AG04449 (cell line): Measurements from ENCODE around the gene TMEM92.
"Not testable (repeated sequence)": the region's sequence is repeated elsewhere in the genome, so short reads cannot be mapped to it uniquely, and the experiment has no call there.

ENCODE experiments used
- CTCF ChIA-PET: fragments of 350-600 bp; formaldehyde crosslinking; extraction: SDS; loops from one replicate; lab custom pipeline; 2021; ENCODE audit warnings: antibody characterized with exemption; lab: Yijun Ruan, JAX
- POLR2A ChIA-PET: fragments of 400-600, 350-600 bp; formaldehyde crosslinking; extraction: SDS; loops from one replicate; lab custom pipeline; 2020; ENCODE audit warnings: antibody characterized with exemption, inconsistent platforms; lab: Yijun Ruan, JAX
- DNase-seq: peaks from one replicate; pipeline ENCODE4 v3.0.0-alpha.2; 2010; ENCODE audit warnings: low read depth, low spot score
- H3K4me3 ChIP-seq: 2 replicates; pipeline ENCODE4 v1.5.1; 2011; ENCODE audit warnings: low read depth, mild to moderate bottlenecking, control low read depth, low read length
- CTCF ChIP-seq: IDR thresholded peaks from one replicate; pipeline ENCODE4 v1.5.1; 2011; ENCODE audit warnings: mild to moderate bottlenecking, moderate library complexity, low read length, control low read depth, inconsistent platforms; ENCODE audit not compliant: insufficient read depth; ENCODE audit errors: missing control alignments

Gene TMEM92

GRCh38 chr17:50295021-50295420 is 20.8 kb downstream of the TMEM92 start:
- no peak for TF ChIP-seq CTCF
- CTCF ChIA-PET = interaction anchor here (1.1 to 17.1 kb wide), 12 partner anchors 10 to 208 kb away, joined by 3 to 455 read pairs (median 74); partner anchors contain the start of genes PDK2, PPP1R9B, SGCA and TMEM92
- POLR2A ChIA-PET = interaction anchor here (1.0 to 2.1 kb wide), 3 partner anchors 86 to 99 kb away, joined by 4 to 9 read pairs (median 8); partner anchors contain the start of gene COL1A1
- no peak for DNase-seq
- no peak overlapping the region for H3K4me3 ChIP-seq

GRCh38 chr17:50297407-50297865 is 23.2 kb downstream of the TMEM92 start:
- ChIA-PET POLR2A (interaction anchor here (0.6 to 1.9 kb wide), 7 partner anchors 96 to 183 kb away, joined by 3 to 8 read pairs (median 6); partner anchors contain the start of gene COL1A1), CTCF (interaction anchor here (0.7 to 17.1 kb wide), 41 partner anchors 9 to 438 kb away, joined by 3 to 455 read pairs (median 6); partner anchors contain the start of genes COL1A1, PDK2, PPP1R9B and SGCA)
- DNase-seq = no peak
- H3K4me3 ChIP-seq = no peak overlapping the region
- peak; percentile 96 for TF ChIP-seq CTCF

- no peak for TF ChIP-seq CTCF
- H3K4me3 ChIP-seq = no peak overlapping the region
- POLR2A ChIA-PET = interaction anchor here (0.6 to 1.9 kb wide), 7 partner anchors 97 to 184 kb away, joined by 3 to 8 read pairs (median 4); partner anchors contain the start of gene COL1A1
- no peak for DNase-seq
- CTCF ChIA-PET = interaction anchor here (0.8 to 17.1 kb wide), 36 partner anchors 9 to 438 kb away, joined by 3 to 455 read pairs (median 7); partner anchors contain the start of genes COL1A1, PDK2, PPP1R9B and SGCA
These were observed 23.8 kb downstream of the TMEM92 start for GRCh38 chr17:50298018-50298417.

GRCh38 chr17:50299776-50300175 is 25.5 kb downstream of the TMEM92 start:
- CTCF ChIA-PET = interaction anchor here (0.6 to 17.1 kb wide), 13 partner anchors 8 to 206 kb away, joined by 3 to 455 read pairs (median 8); partner anchors contain the start of genes PPP1R9B, SGCA and TMEM92
- POLR2A ChIA-PET = no interaction called here
- no peak for TF ChIP-seq CTCF
- no peak for DNase-seq
- H3K4me3 ChIP-seq = no peak overlapping the region

GRCh38 chr17:50300824-50301223 is 26.6 kb downstream of the TMEM92 start:
- H3K4me3 ChIP-seq, DNase-seq, POLR2A ChIA-PET: not testable (repeated sequence)
- CTCF ChIA-PET = interaction anchor here (0.5 to 17.1 kb wide), 10 partner anchors 8 to 214 kb away, joined by 3 to 455 read pairs (median 4); partner anchors contain the start of gene SGCA

GRCh38 chr17:50301891-50302584 is 27.8 kb downstream of the TMEM92 start:
- POLR2A ChIA-PET = no interaction called here
- CTCF ChIA-PET = interaction anchor here (1.4 to 17.1 kb wide), 4 partner anchors 132 to 209 kb away, joined by 4 to 455 read pairs (median 16); partner anchors contain the start of genes PDK2 and SGCA
- no peak for DNase-seq

More at GRCh38 chr17:50301891-50302584, 27.8 kb downstream of the TMEM92 start:
- no peak for TF ChIP-seq CTCF
- no peak overlapping the region for H3K4me3 ChIP-seq
